Activated naive CD4-positive, alpha-beta T cell treated with anti-CD3 and anti-CD28 coated beads for 36 hours (primary cell): ENCODE results near the gene LEPROT. TPM values are rescaled to one million over a fixed set of nuclear protein-coding genes. Genes with fewer than 3 reads are reported as not detected.
"Not testable (repeated sequence)": the region's sequence is repeated elsewhere in the genome, so short reads cannot be mapped to it uniquely, and the experiment has no call there.

Experiments used
- CTCF ChIA-PET: fragments of 350-600 bp; sonication (Branson Sonifier 250); formaldehyde crosslinking; loops from one replicate; lab custom pipeline; 2021; ENCODE audit warnings: antibody characterized with exemption; lab: Charles Lee
- DNase-seq: peaks from one replicate; pipeline ENCODE4 v3.0.0-alpha.2; 2020
- H3K27ac Mint-ChIP-seq: one replicate; pipeline ENCODE4 v1.8.0; 2021; ENCODE audit warnings: mild to moderate bottlenecking, mixed read lengths
- H3K27me3 Mint-ChIP-seq: one replicate; pipeline ENCODE4 v1.8.0; 2021; ENCODE audit warnings: low read depth, mixed read lengths
- H3K36me3 Mint-ChIP-seq: one replicate; pipeline ENCODE4 v1.8.0; 2021; ENCODE audit warnings: low read depth, mixed read lengths
- H3K4me1 Mint-ChIP-seq: one replicate; pipeline ENCODE4 v1.8.0; 2021; ENCODE audit warnings: low read depth, mixed read lengths
- H3K4me3 Mint-ChIP-seq: one replicate; pipeline ENCODE4 v1.8.0; 2021; ENCODE audit warnings: mild to moderate bottlenecking, moderate library complexity, mixed read lengths
- H3K9me3 Mint-ChIP-seq: one replicate; pipeline ENCODE4 v1.8.0; 2021; ENCODE audit warnings: mixed read lengths
- intact Hi-C: fragments of 100-400 bp; cut with micrococcal nuclease; formaldehyde crosslinking; loops from one replicate; pipeline ENCODE4 v1.15.1; 2023
- total RNA-seq, 2 experiments: library from RNA; stranded (reverse); gene quantifications; one replicate each; pipeline ENCODE4 v1.2.3, GENCODE V29; 2021

LEPROT gene
- total RNA-seq, 2 experiments from 2014 or later = 7.2 to 14.2 TPM

GRCh38 chr1:65443647-65444046, 23.2 kb downstream of the LEPROT start:
- intact Hi-C loops = no loop called here

GRCh38 chr1:65444128-65444640, 23.7 kb downstream of the LEPROT start:
- H3K4me3 Mint-ChIP-seq = no peak overlapping the region
- no peaks in the 10 kb centered on the region for H3K4me1 Mint-ChIP-seq
- no peak for DNase-seq
- H3K27me3 Mint-ChIP-seq = no peaks in the 10 kb centered on the region
- no peaks in the 10 kb centered on the region for H3K36me3 Mint-ChIP-seq
- no peaks in the 10 kb centered on the region for H3K9me3 Mint-ChIP-seq
- H3K27ac Mint-ChIP-seq = no peak overlapping the region
- CTCF ChIA-PET = no interaction called here
- intact Hi-C loops = no loop called here

More at GRCh38 chr1:65443647-65444046, 23.2 kb downstream of the LEPROT start:
- CTCF ChIA-PET = no interaction called here
- Mint-ChIP-seq H3K4me3 (no peak overlapping the region), H3K9me3 (no peaks in the 10 kb centered on the region), H3K27me3 (no peaks in the 10 kb centered on the region), H3K36me3 (no peaks in the 10 kb centered on the region), H3K4me1 (no peaks in the 10 kb centered on the region), H3K27ac (no peak overlapping the region)
- DNase-seq = no peak

DNA sequence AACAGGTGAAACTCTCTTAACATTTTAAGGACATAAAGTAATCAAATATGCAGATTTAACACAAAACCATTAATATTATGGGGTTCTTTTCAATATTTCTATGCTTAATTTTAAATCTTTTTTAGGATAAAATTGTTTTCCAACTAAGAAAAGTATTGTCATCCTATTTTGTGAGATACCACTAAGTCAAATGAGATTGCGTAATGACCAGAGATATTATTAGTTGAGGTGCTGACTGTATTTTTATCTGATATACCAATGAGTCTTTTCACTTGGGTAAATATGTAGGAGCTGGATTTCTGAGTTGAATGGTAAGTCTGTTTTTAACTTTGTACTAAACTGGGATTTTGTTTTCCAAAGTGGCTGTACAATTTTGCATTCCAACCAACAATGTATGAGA, 25.4 kb downstream of the LEPROT start:
- no peak overlapping the region for H3K27ac Mint-ChIP-seq
- no peaks in the 10 kb centered on the region for H3K36me3 Mint-ChIP-seq
- intact Hi-C loops = no loop called here
- H3K4me1 Mint-ChIP-seq = no peaks in the 10 kb centered on the region
- no peak for DNase-seq
- no peaks in the 10 kb centered on the region for H3K27me3 Mint-ChIP-seq
- no peak overlapping the region for H3K4me3 Mint-ChIP-seq
- H3K9me3 Mint-ChIP-seq = no peaks in the 10 kb centered on the region
- CTCF ChIA-PET = no interaction called here

DNA sequence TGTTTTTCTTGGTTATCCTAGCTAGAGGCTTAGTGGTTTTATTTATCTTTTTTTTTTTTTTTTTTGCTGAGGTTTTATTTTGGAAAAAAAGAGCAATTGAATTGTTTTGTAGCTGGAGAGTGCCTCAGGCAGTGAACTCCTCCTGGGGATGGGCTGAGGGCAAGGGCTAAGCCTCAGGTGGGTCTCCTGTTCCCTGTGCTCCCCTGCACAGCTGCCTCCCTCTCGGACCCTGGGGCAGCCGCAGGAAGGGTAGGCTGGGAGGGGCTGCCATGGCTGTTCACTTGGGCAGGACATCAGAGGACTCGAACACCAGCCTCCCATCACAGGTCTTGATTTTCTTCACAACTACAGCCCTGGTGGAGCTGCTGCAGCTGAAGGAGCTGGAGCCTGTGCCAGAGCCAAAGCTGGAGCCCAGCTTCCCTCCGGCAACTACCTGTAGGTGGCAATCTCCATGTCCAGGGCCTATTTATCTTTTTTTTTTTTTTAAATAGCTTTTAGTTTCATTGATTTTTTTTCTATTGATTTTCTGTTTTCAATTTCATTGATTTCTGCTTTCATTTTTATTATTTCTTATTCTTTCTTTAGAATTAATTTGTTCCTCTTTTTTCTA, 28.9 kb downstream of the LEPROT start:
- Mint-ChIP-seq H3K9me3 (no peaks in the 10 kb centered on the region), H3K27ac (no peak overlapping the region), H3K27me3 (no peaks in the 10 kb centered on the region), H3K4me3 (no peak overlapping the region), H3K36me3 (no peaks in the 10 kb centered on the region), H3K4me1 (no peaks in the 10 kb centered on the region)
- DNase-seq = no peak
- intact Hi-C loops = no loop called here
- CTCF ChIA-PET = interaction anchor here (0.6 to 1.2 kb wide), 4 partner anchors 10 to 614 kb away, joined by 3 to 4 read pairs (median 3); no protein-coding TSS in a partner anchor

GRCh38 chr1:65455678-65456077, 35.2 kb downstream of the LEPROT start:
- CTCF ChIA-PET, H3K4me3 Mint-ChIP-seq, H3K27ac Mint-ChIP-seq, DNase-seq, H3K9me3 Mint-ChIP-seq, H3K27me3 Mint-ChIP-seq, intact Hi-C loops, H3K36me3 Mint-ChIP-seq: not testable (repeated sequence)
- H3K4me1 Mint-ChIP-seq = peaks cover 18% of the 10 kb centered on the region

DNA sequence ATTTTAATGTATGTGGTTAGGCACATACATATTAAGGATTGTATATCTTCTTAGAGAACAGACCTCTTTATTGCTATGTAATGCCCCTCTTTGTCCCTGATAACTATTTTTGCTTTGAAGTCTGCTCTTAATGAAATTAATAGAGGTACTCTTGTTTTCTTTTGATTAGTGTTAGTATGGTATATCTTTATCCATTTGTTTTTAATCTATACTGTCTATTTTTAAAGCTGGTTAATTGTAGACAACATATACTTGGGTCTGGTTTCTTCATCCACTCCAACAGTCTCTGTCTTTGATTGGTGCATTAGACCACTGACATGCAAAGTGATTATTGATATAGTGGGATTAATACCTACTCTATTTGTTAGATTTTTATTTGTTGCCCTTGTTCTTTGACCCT, 36.0 kb downstream of the LEPROT start:
- DNase-seq = no peak
- no peaks in the 10 kb centered on the region for H3K36me3 Mint-ChIP-seq
- CTCF ChIA-PET = no interaction called here
- no peak overlapping the region for H3K4me3 Mint-ChIP-seq
- peaks cover 18% of the 10 kb centered on the region for H3K4me1 Mint-ChIP-seq
- H3K9me3 Mint-ChIP-seq = peaks cover 6% of the 10 kb centered on the region
- no peaks in the 10 kb centered on the region for H3K27me3 Mint-ChIP-seq
- intact Hi-C loops = no loop called here
- H3K27ac Mint-ChIP-seq = no peak overlapping the region

DNA sequence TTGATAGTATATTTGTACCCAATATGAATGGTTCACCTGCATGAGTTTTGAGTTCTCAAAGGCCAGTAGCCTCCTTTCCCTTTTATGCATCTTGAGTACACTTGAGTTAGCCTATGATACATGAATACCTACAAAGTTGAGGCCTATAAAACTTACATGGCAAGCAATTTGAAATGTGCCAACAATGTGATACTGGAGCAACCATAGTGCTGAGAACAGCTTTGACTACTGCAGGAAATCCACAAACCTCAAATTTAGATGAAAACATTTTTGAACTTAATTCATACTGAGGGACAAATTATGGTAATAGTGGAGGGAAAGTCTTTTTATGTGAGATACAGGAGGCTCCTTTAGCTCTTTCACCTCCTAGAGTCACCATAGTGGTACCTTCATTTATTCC, 37.4 kb downstream of the LEPROT start:
- H3K27ac Mint-ChIP-seq = no peak overlapping the region
- CTCF ChIA-PET = interaction anchor here (0.7 kb wide), 1 partner anchor 18 kb away, joined by 3 read pairs; no protein-coding TSS in a partner anchor
- H3K4me1 Mint-ChIP-seq = peaks cover 18% of the 10 kb centered on the region
- H3K27me3 Mint-ChIP-seq = no peaks in the 10 kb centered on the region
- no peak for DNase-seq
- intact Hi-C loops = no loop called here
- no peak overlapping the region for H3K4me3 Mint-ChIP-seq
- peaks cover 6% of the 10 kb centered on the region for H3K9me3 Mint-ChIP-seq
- H3K36me3 Mint-ChIP-seq = no peaks in the 10 kb centered on the region

- CTCF ChIA-PET = interaction anchor here (0.6 to 2.0 kb wide), 19 partner anchors 10 to 400 kb away, joined by 3 to 17 read pairs (median 3); no protein-coding TSS in a partner anchor
- H3K36me3 Mint-ChIP-seq = no peaks in the 10 kb centered on the region
- H3K4me3 Mint-ChIP-seq = no peak overlapping the region
- no peak overlapping the region for H3K27ac Mint-ChIP-seq
- peaks cover 18% of the 10 kb centered on the region for H3K4me1 Mint-ChIP-seq
- DNase-seq = no peak
- H3K27me3 Mint-ChIP-seq = no peaks in the 10 kb centered on the region
- peaks cover 6% of the 10 kb centered on the region for H3K9me3 Mint-ChIP-seq
- intact Hi-C loops = loop anchor here (1.0 kb wide), 2 partner anchors 223 to 244 kb away; no protein-coding TSS in a partner anchor
Measured at GRCh38 chr1:65458730-65459396, 38.4 kb downstream of the LEPROT start.

DNA sequence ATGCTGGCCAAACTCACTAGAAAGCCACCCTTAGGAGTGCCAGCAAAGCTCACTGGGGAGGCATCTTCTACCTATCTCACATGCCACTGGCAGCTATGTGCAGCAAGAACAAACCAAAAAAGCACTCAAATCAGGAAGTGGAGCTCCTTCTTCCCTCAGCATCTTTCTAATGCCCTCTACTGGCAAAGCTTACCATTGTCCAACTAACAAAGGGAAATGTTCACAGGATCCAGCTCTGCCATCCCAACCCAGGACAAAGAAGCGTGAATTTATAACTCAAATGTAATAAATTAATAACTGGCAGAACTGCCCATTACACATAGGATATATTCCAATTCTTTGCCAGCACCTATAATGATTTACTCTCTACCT, 38.9 kb downstream of the LEPROT start:
- DNase-seq = peak; percentile 12
- Mint-ChIP-seq H3K4me1 (peaks cover 18% of the 10 kb centered on the region), H3K36me3 (no peaks in the 10 kb centered on the region), H3K4me3 (no peak overlapping the region), H3K9me3 (peaks cover 6% of the 10 kb centered on the region), H3K27me3 (no peaks in the 10 kb centered on the region), H3K27ac (no peak overlapping the region)
- CTCF ChIA-PET = interaction anchor here (0.6 to 2.0 kb wide), 19 partner anchors 9 to 401 kb away, joined by 3 to 17 read pairs (median 3); no protein-coding TSS in a partner anchor
- intact Hi-C loops = loop anchor here (1.0 kb wide), 2 partner anchors 223 to 244 kb away; no protein-coding TSS in a partner anchor

DNA sequence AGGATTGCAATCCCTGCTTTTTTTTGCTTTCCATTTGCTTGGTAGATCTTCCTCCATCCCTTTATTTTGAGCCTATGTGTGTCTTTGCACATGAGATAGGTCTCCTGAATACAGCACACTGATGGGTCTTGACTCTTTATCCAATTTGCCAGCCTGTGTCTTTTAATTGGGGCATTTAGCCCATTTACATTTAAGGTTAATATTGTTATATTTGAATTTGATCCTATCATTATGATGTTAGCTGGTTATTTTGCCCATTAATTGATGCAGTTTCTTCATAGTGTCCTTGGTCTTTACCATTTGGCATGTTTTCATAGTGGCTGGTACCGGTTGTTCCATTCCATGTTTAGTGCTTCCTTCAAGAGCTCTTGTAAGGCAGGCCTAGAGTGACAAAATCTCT, 45.4 kb downstream of the LEPROT start:
- intact Hi-C loops, H3K4me1 Mint-ChIP-seq, H3K4me3 Mint-ChIP-seq, H3K9me3 Mint-ChIP-seq, DNase-seq, CTCF ChIA-PET, H3K27me3 Mint-ChIP-seq, H3K27ac Mint-ChIP-seq, H3K36me3 Mint-ChIP-seq: not testable (repeated sequence)

DNA sequence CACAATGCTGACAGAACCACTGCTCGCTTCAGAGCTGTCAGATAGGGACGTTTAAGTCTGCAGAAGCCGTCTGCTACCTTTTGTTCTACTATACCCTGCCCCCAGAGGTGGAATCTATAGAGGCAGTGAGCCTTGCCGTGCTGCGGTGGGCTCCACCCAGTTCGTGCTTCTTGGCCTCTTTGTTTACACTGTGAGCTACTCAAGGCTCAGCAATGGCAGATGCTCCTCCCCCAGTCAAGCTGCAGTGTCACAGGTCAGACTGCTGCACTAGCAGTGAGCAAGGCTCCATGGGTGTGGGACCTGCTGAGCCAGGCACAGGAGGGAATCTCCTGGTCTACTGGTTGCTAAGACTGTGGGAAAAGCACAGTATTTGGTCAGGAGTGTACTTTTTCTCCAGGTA, 47.1 kb downstream of the LEPROT start:
- Mint-ChIP-seq H3K27me3 (no peaks in the 10 kb centered on the region), H3K27ac (no peak overlapping the region), H3K4me1 (no peaks in the 10 kb centered on the region), H3K4me3 (no peak overlapping the region), H3K9me3 (no peaks in the 10 kb centered on the region), H3K36me3 (no peaks in the 10 kb centered on the region)
- no peak for DNase-seq
- intact Hi-C loops = no loop called here
- CTCF ChIA-PET = no interaction called here

- intact Hi-C loops = no loop called here
- DNase-seq = no peak
- CTCF ChIA-PET = interaction anchor here (1.8 kb wide), 1 partner anchor 9 kb away, joined by 13 read pairs; no protein-coding TSS in a partner anchor
- H3K27me3 Mint-ChIP-seq = no peaks in the 10 kb centered on the region
- H3K36me3 Mint-ChIP-seq = no peaks in the 10 kb centered on the region
- H3K4me3 Mint-ChIP-seq = no peak overlapping the region
- H3K27ac Mint-ChIP-seq = no peak overlapping the region
- no peaks in the 10 kb centered on the region for H3K4me1 Mint-ChIP-seq
- H3K9me3 Mint-ChIP-seq = no peaks in the 10 kb centered on the region
Measured at GRCh38 chr1:65469126-65469888, 48.8 kb downstream of the LEPROT start.
